IPS DF 4.7 (cell line): Measurements from ENCODE around the gene HIGD2B.
"Not testable (repeated sequence)": the region's sequence is repeated elsewhere in the genome, so short reads cannot be mapped to it uniquely, and the experiment has no call there.

Source experiments
- DNase-seq: peaks from one replicate; pipeline ENCODE4 v3.0.0-alpha.2; 2013; ENCODE audit warnings: low spot score; ENCODE audit errors: extremely low read depth

Gene HIGD2B

GRCh38 chr15:72676838-72677237 lies 9.1 kb downstream of the HIGD2B start:
- DNase-seq = no peak

GRCh38 chr15:72671525-72671924 lies 14.5 kb downstream of the HIGD2B start:
- DNase-seq = no peak

GRCh38 chr15:72670656-72671352 lies 15.2 kb downstream of the HIGD2B start:
- peak; percentile 72 for DNase-seq

- not testable (repeated sequence) for DNase-seq
Observed at GRCh38 chr15:72669803-72670202, 16.2 kb downstream of the HIGD2B start.

- not testable (repeated sequence) for DNase-seq
Observed at GRCh38 chr15:72665706-72666105, 20.3 kb downstream of the HIGD2B start.

GRCh38 chr15:72663931-72664330 lies 22.1 kb downstream of the HIGD2B start:
- not testable (repeated sequence) for DNase-seq

- not testable (repeated sequence) for DNase-seq
Observed at GRCh38 chr15:72661081-72661480, 24.9 kb downstream of the HIGD2B start.

GRCh38 chr15:72656014-72656413 lies 30.0 kb downstream of the HIGD2B start:
- DNase-seq = not testable (repeated sequence)

GRCh38 chr15:72654397-72654796 lies 31.6 kb downstream of the HIGD2B start, which contains the start of gene GOLGA6B:
TSS of gene GOLGA6B (plus strand) at chr15:72654697. CDS start at chr15:72654738, 41 bp downstream.
- DNase-seq = not testable (repeated sequence)

GRCh38 chr15:72648631-72649253 lies 37.2 kb downstream of the HIGD2B start:
- not testable (repeated sequence) for DNase-seq

GRCh38 chr15:72642271-72642670 lies 43.7 kb downstream of the HIGD2B start:
- not testable (repeated sequence) for DNase-seq

GRCh38 chr15:72639759-72640483 lies 46.1 kb downstream of the HIGD2B start:
- DNase-seq = not testable (repeated sequence)

GRCh38 chr15:72636519-72637282 lies 49.3 kb downstream of the HIGD2B start:
- not testable (repeated sequence) for DNase-seq

- not testable (repeated sequence) for DNase-seq
Observed at GRCh38 chr15:72629068-72629570, 56.9 kb downstream of the HIGD2B start.

GRCh38 chr15:72628249-72629067 lies 57.5 kb downstream of the HIGD2B start:
- not testable (repeated sequence) for DNase-seq

- not testable (repeated sequence) for DNase-seq
Observed at GRCh38 chr15:72626153-72626552, 59.8 kb downstream of the HIGD2B start.
